IPS-NIHi11 (cell line): ENCODE results near the gene SLK.

Experiments
- DNase-seq: peaks from one replicate; pipeline ENCODE4 v3.0.0; 2012; ENCODE audit warnings: mixed read lengths, low spot score

The SLK gene

GRCh38 chr10:103966671-103967447 is at the start of gene SLK:
Gene SLK (plus strand): TSS chr10:103967140. CDS start chr10:103967746, 606 bp downstream.
- peak; percentile 88 for DNase-seq

DNA sequence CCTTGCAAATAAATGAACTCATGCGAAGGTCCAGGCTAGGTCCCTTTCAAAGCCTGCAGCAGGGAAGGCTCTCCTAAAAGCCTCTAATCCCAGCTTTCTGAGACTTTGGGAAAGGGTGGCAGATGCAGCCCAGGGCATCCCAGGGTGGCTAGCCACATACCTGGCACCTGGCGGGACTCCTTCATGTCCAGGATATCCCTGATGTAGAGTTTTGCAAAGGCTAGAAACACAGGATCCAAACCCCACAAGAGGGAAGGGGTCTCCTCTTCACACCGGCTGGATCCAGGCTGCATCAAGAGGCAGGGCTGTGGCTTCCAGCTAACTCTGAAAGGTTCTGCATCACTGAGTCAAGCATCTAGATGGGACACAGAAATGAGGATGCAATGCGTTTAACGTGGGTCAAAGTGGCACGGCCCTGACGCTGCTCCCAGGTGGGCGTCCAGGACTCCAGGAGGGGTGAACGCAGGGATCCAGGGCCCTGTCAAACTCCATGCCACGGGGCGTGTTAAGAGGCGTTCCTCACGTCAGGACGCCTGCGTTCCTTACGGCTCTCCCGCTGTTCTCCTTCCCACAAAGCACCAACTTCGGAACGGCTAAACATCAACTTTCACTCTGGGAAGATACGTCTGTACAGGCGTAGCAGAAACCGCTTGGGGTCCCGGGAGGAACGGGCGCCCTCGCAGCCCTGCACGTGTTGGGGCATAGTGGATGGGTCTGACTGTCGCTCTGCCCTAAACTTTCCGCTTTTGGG is 49.5 kb upstream of the SLK start:
- peak; percentile 54 for DNase-seq

- peak; percentile 99 for DNase-seq
These were observed 48.7 kb upstream of the SLK start, which contains the start of gene STN1 for GRCh38 chr10:103918053-103918846. Gene STN1 (minus strand): TSS chr10:103918184. CDS start chr10:103917594, 590 bp downstream.

DNA sequence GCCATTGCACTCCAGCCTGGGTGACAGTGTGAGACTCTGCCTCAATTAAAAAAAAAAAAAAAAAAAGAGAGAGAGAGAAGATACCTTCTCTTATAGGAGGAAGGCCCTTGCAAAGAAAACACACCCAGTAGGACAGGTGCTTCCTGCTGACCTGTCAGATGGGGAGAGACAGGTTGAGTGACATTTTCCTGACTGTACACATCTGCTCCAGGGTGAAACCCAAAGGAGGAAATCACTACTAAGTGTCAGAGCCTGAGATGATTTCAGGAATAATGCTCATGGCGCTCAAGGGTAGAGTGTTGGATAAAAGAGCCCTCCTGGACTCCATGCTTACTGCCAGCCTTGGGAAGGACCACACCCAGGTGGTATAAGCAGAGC is 47.3 kb upstream of the SLK start:
- no peak for DNase-seq

DNA sequence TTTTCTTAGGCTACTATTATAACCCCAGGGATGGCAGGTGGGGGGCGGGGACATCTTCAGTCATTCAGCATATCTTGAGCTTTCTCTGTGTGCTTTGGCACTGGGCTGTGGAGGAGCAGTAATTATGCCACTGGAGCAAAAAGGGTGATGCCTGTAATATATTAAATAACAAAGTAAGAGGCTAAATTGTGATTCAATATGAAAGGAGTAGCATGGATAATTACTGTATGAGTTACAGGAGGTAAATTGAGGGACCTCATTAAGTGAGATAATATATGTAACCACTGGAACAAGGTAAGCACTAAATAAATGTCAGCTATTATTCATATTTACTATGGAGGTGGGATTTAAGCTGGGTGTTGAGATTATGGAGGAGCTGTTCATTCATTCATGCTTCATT is 45.7 kb upstream of the SLK start:
- DNase-seq: no peak

GRCh38 chr10:103921750-103922195 is 45.2 kb upstream of the SLK start:
- peak; percentile 37 for DNase-seq

DNA sequence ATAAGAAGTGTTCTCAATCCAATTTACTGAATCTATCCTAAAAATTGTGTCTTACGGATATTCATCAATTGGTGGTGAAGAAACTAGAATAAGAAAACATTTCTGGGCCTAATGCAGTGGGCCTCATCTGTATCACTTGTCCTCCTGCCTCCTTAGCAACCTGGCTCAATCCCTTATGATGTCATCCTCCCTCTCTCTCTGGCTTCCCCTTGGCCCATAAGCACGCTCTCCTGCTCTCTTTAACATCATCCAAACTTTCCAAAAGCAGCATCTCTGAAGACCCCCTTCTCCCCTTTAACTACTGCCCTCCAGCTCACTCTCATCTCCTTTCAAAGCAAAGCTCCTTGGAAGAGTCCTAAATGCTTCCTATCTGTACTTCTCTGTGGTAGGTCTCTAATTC is 44.3 kb upstream of the SLK start:
- no peak for DNase-seq

DNA sequence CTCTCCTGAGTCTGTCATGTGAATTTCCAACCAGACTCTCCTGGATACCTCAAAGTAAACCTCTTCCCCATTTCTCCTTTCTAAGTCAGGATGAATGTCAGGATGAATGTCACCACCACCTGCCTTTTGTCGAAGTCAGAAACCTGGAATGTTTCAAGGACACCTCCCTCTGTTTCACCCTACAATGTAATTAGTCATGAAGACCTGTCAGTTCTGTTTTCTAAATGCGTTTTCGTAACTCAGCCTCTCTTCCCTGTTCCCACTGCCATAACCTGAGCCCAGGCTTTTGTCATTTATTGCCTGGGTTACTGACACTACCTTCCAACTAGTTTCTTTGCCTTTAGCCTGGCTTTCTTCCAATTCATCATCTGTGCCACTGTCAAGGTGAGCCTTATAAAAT is 43.4 kb upstream of the SLK start:
- no peak for DNase-seq

GRCh38 chr10:103925591-103925990 is 41.3 kb upstream of the SLK start:
- DNase-seq: no peak

GRCh38 chr10:103926722-103927319 is 40.1 kb upstream of the SLK start:
- no peak for DNase-seq

DNA sequence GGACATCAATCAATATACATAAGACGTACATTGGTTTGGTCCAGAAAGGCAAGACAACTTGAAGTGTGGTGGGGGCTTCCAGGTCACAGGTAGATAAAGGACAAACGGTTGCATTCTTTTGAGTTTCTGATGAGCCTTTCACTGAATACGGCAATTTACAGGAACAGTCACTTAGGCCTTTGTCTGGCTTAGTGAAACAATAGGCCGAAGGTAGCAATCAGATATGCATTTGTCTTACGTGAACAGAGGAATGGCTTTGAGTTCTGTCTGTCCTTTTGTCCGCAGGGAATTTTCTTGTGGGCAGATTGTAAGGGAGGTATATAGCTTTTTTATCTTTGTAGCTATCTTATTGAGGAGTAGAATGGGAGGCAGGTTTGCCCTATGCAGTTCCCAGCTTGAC is 38.2 kb upstream of the SLK start:
- DNase-seq: no peak

GRCh38 chr10:103929381-103929921 is 37.5 kb upstream of the SLK start:
- no peak for DNase-seq

- no peak for DNase-seq
These were observed 36.5 kb upstream of the SLK start for GRCh38 chr10:103930449-103930848.

- DNase-seq: no peak
These were observed 36.1 kb upstream of the SLK start for GRCh38 chr10:103930881-103931280.

DNA sequence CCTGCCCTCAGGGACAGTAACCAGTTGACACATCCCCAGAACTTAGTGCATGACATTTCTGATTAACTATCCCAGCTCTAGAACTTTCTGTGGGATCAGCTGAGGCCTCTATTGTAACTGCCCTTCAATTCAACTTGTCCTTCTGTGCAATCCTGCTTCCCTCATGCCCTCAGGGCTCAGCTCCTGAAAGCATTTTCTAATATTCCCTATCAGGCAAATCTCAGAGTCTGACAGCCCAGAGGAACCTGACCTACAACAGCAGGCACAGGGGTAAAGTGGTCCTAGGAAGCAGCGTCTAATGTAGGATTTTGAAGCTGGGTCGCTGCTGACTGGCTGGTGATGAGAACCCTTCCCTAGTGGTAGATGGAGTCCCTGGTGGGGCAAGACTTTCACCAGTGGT is 35.3 kb upstream of the SLK start:
- DNase-seq: no peak

DNA sequence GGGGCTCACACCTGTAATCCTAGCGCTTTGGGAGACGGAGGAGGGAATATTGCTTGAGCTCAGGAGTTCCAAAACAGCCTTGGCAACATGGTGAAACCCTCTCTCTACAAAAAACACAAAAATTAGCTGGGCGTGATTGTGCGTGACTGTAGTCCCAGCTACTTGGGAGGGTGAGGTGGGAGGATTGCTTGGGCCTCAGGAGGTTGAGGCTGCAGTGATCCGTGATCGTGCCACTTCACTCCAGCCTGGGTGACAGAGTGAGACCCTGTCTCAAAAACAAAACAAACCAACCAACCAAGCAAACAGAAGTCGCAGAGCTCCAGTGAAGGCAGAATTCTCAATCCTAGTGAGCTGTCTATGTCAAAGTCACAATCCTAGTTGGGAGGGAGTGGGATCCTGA is 34.7 kb upstream of the SLK start:
- DNase-seq: no peak

DNA sequence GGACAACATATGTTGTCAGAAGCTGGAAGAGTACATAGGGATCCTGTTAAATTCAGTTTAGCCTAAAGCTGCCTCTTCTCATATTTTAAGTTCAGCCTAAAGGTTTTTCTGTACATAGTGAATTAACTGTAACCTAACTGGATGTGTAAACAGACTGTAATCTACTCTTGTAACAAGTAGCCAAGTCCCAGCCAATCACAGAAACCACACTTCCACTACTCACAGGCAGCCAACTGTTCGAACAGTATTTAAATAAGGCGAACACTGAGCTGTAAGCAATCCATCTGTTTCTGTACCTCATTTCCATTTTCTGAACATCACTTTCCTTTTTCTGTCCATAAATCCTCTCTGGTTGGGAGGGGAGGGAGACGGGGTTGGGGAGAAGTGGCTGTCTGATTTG is 34.0 kb upstream of the SLK start:
- no peak for DNase-seq

- DNase-seq: no peak
These were observed 33.3 kb upstream of the SLK start for GRCh38 chr10:103933557-103934121.

- DNase-seq: no peak
These were observed 32.6 kb upstream of the SLK start for GRCh38 chr10:103934308-103934707.

GRCh38 chr10:103936022-103936421 is 30.9 kb upstream of the SLK start:
- DNase-seq: no peak

DNA sequence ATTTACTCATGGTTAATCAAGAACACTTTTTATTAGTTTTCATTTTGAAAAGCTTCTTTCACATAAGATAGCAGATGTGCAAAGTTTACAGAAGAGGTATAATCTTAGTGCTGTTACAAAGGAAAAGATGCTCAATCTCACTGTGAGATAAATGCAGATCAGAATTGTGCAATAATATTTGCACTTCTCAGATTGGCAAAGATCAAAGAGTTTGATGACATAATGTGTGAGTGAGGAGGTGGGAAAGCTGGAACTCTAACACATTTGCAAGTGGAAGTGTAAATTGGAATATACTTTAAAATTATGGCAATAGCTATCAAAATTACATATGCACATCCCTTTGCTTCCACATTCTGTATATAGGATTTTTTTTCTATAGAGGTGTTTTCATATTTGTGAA is 27.4 kb upstream of the SLK start:
- no peak for DNase-seq

DNA sequence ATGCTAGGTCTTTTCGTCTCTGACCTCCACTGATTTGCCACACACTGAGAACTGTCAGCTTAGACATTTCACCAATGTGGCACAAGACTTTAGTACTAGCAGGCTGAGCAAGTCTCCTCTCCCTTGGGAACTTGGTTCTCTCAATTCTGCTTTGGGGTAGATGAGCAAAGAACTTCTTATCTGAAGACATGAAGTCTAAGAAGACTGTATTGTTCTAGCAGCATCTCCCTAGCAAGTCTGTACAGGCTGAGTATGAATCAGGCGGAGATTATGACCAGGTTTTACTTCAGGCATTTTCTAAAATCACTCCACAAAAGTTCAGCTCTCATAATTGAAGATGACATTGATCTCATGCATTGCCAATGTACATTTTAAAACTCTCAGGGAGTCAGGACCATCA is 25.1 kb upstream of the SLK start:
- no peak for DNase-seq
